ENCODE results near the gene DOCK2.

DOCK2 gene

GRCh38 chr5:169862391-169862811, 225.3 kb downstream of the DOCK2 start:
- no peak for DNase-seq (ENCODE audit: low read depth in 2 of 2)

GRCh38 chr5:169864483-169864882, 227.4 kb downstream of the DOCK2 start:
- no peak for DNase-seq (ENCODE audit: low read depth in 2 of 2)

GRCh38 chr5:169867347-169867746, 230.3 kb downstream of the DOCK2 start:
- no peak for DNase-seq (ENCODE audit: low read depth in 2 of 2)

- DNase-seq (ENCODE audit: low read depth in 2 of 2) = no peak
Observed at GRCh38 chr5:169869066-169869465, 232.0 kb downstream of the DOCK2 start.

- no peak for DNase-seq (ENCODE audit: low read depth in 2 of 2)
Observed at GRCh38 chr5:169870211-169870610, 233.1 kb downstream of the DOCK2 start.

- DNase-seq (ENCODE audit: low read depth in 2 of 2) = no peak
Observed at GRCh38 chr5:169871826-169872490, 234.9 kb downstream of the DOCK2 start.

GRCh38 chr5:169873642-169874041, 236.6 kb downstream of the DOCK2 start:
- no peak for DNase-seq (ENCODE audit: low read depth in 2 of 2)

- no peak for DNase-seq (ENCODE audit: low read depth in 2 of 2)
Observed at GRCh38 chr5:169874621-169875020, 237.5 kb downstream of the DOCK2 start.

- no peak for DNase-seq (ENCODE audit: low read depth in 2 of 2)
Observed at GRCh38 chr5:169875091-169875728, 238.1 kb downstream of the DOCK2 start.

- no peak for DNase-seq (ENCODE audit: low read depth in 2 of 2)
Observed at GRCh38 chr5:169875731-169876130, 238.7 kb downstream of the DOCK2 start.

GRCh38 chr5:169876386-169876785, 239.3 kb downstream of the DOCK2 start:
- DNase-seq (ENCODE audit: low read depth in 2 of 2) = no peak

GRCh38 chr5:169880012-169880663, 243.1 kb downstream of the DOCK2 start:
- DNase-seq (ENCODE audit: low read depth in 2 of 2) = no peak

- no peak for DNase-seq (ENCODE audit: low read depth in 2 of 2)
Observed at GRCh38 chr5:169880785-169881184, 243.7 kb downstream of the DOCK2 start.

GRCh38 chr5:169881702-169882303, 244.7 kb downstream of the DOCK2 start:
- no peak for DNase-seq (ENCODE audit: low read depth in 2 of 2)

GRCh38 chr5:169886033-169886432, 249.0 kb downstream of the DOCK2 start:
- no peak for DNase-seq (ENCODE audit: low read depth in 2 of 2)

- no peak for DNase-seq (ENCODE audit: low read depth in 2 of 2)
Observed at GRCh38 chr5:169886677-169887076, 249.6 kb downstream of the DOCK2 start.

- DNase-seq (ENCODE audit: low read depth in 2 of 2) = no peak
Observed at GRCh38 chr5:169889572-169889971, 252.5 kb downstream of the DOCK2 start.

GRCh38 chr5:169893010-169893409, 255.9 kb downstream of the DOCK2 start:
- DNase-seq (ENCODE audit: low read depth in 2 of 2) = no peak

GRCh38 chr5:169893571-169893970, 256.5 kb downstream of the DOCK2 start:
- no peak for DNase-seq (ENCODE audit: low read depth in 2 of 2)

- DNase-seq (ENCODE audit: low read depth in 2 of 2) = no peak
Observed at GRCh38 chr5:169895926-169896325, 258.9 kb downstream of the DOCK2 start.

GRCh38 chr5:169897481-169897880, 260.4 kb downstream of the DOCK2 start:
- DNase-seq (ENCODE audit: low read depth in 2 of 2) = no peak

GRCh38 chr5:169901896-169902295, 264.8 kb downstream of the DOCK2 start:
- DNase-seq (ENCODE audit: low read depth in 2 of 2) = no peak

GRCh38 chr5:169904059-169904458, 267.0 kb downstream of the DOCK2 start:
- no peak for DNase-seq (ENCODE audit: low read depth in 2 of 2)
